Measurements from ENCODE around the gene ZNF609.

GRCh38 chr15:64515825-64516224 is 55.4 kb downstream of the ZNF609 start:
- no peak for TF ChIP-seq POLR2AphosphoS5 (IDR thresholded peaks at IDR 0.05; ENCODE audit: low read depth, low read length)
- no peak for TF ChIP-seq TAF1 (IDR thresholded peaks at IDR 0.05; ENCODE audit: borderline replicate concordance, low read depth, low read length)
- TF ChIP-seq POLR2A (IDR thresholded peaks at IDR 0.05; ENCODE audit: low read depth, low read length): no peak

Measured in GM12892 (cell line).